K562 (cell line): ENCODE data around the gene IRF4. TPM values are rescaled to one million over a fixed set of nuclear protein-coding genes. Genes with fewer than 3 reads are reported as not detected.

ENCODE experiments used
- ATAC-seq: fragments of 200-7000 bp; cut with Tn5 transposase; 3 replicates; pipeline ENCODE4 v1.9.1; 2020; ENCODE audit warnings: moderate library complexity
- BruUV-seq: library from RNA; stranded (reverse); fragments of 400-500 nt; replicated peaks from 2 replicates; lab custom pipeline; 2021; lab: Mats Ljungman, UMichigan
- CTCF ChIA-PET: fragments of 300-600 bp; formaldehyde crosslinking; extraction: SDS; loops from one replicate; lab custom pipeline; 2021; ENCODE audit warnings: low intra/inter-chr PET ratio; lab: Yijun Ruan, JAX
- POLR2A ChIA-PET: fragments of 300-600, 350-650 bp; sonication (Branson Sonifier 250); formaldehyde crosslinking; extraction: SDS; loops from one replicate; lab custom pipeline; 2021; ENCODE audit warnings: antibody characterized with exemption, inconsistent platforms; lab: Yijun Ruan, JAX
- DNase-seq, 4 experiments: peaks; one replicate each; pipeline versions ENCODE4 v3.0.0 to v3.0.0-alpha.2; 2011 to 2018; ENCODE audit warnings: low spot score in 3 of 4, mixed read lengths in 3 of 4; ENCODE audit errors: extremely low read depth in 1 of 4
- FAIRE-seq: peaks from 2 replicates; lab custom pipeline; 2011; peaks lifted over from hg19 to GRCh38; lab: Jason Lieb, UNC
- H2AFZ ChIP-seq: 2 replicates; pipeline ENCODE4 v1.6.0; 2011; ENCODE audit warnings: low read depth, low read length, control low read depth, inconsistent platforms
- H3K27ac ChIP-seq: fragments of 200-600 bp; 3 replicates; pipeline ENCODE4 v1.8.0; 2011; ENCODE audit warnings: low read depth, mild to moderate bottlenecking, control low read depth, inconsistent platforms, low read length, moderate library complexity, mixed read lengths; ENCODE audit errors: extremely low read depth
- H3K27me3 ChIP-seq, 2 experiments: fragments of 300-600 bp in 1 of 2; 2 replicates in 1 of 2; 3 replicates in 1 of 2; pipeline versions ENCODE4 v1.6.0 to v1.8.0; 2011; ENCODE audit warnings: inconsistent platforms in 2 of 2, low read length in 2 of 2, mild to moderate bottlenecking in 1 of 2, mixed read lengths in 1 of 2, moderate library complexity in 1 of 2; ENCODE audit not compliant: control insufficient read depth in 2 of 2, insufficient read depth in 2 of 2
- H3K36me3 ChIP-seq: fragments of 300-600 bp; 3 replicates; pipeline ENCODE4 v1.8.0; 2011; ENCODE audit warnings: mild to moderate bottlenecking, low read length, inconsistent platforms; ENCODE audit not compliant: control insufficient read depth, insufficient read depth
- H3K4me1 ChIP-seq, 2 experiments: fragments of 200-600 bp in 1 of 2; replicated peaks in 1 of 2; 2 replicates in 1 of 2; 3 replicates in 1 of 2; pipeline versions ENCODE4 v1.5.1 to v1.8.0; 2011; ENCODE audit warnings: inconsistent platforms in 2 of 2, low read length in 2 of 2, mild to moderate bottlenecking in 1 of 2, mixed read lengths in 1 of 2, moderate library complexity in 1 of 2; ENCODE audit not compliant: control insufficient read depth in 2 of 2, insufficient read depth in 2 of 2
- H3K4me2 ChIP-seq: 2 replicates; pipeline ENCODE4 v1.6.1; 2011; ENCODE audit warnings: low read length, control low read depth, inconsistent platforms, mixed read lengths; ENCODE audit not compliant: insufficient read depth
- H3K4me3 ChIP-seq: fragments of 200-600 bp; sonication (generic), shearing (Covaris generic); 2 replicates; pipeline ENCODE4 v1.5.1; 2016; ENCODE audit warnings: control low read depth, inconsistent platforms
- H3K79me2 ChIP-seq: fragments of 200-600 bp; 3 replicates; pipeline ENCODE4 v1.8.0; 2011; ENCODE audit warnings: low read length, inconsistent platforms; ENCODE audit not compliant: control insufficient read depth, insufficient read depth
- H3K9ac ChIP-seq, 2 experiments: 2 replicates each; pipeline versions ENCODE4 v1.6.0 to v1.6.1; 2011; ENCODE audit warnings: low read depth in 2 of 2, low read length in 2 of 2, control low read depth in 1 of 2, inconsistent platforms in 1 of 2, mild to moderate bottlenecking in 1 of 2, mixed read lengths in 1 of 2; ENCODE audit not compliant: insufficient read depth in 1 of 2
- H3K9me1 ChIP-seq: one replicate; pipeline ENCODE4 v1.6.0; 2011; ENCODE audit warnings: inconsistent platforms, mild to moderate bottlenecking, low read length, moderate library complexity; ENCODE audit not compliant: control insufficient read depth, insufficient read depth
- H3K9me3 ChIP-seq: replicated peaks from 2 replicates; pipeline ENCODE4 v1.5.1; 2011; ENCODE audit warnings: low read depth, low read length, inconsistent platforms; ENCODE audit not compliant: control insufficient read depth, insufficient read depth
- H4K20me1 ChIP-seq: replicated peaks from 2 replicates; pipeline ENCODE4 v1.6.1; 2011; ENCODE audit warnings: low read length, inconsistent platforms, mixed read lengths; ENCODE audit not compliant: control insufficient read depth, insufficient read depth
- CBX2 ChIP-seq: fragments of 200-600 bp; sonication (generic); IDR thresholded peaks from one replicate; pipeline ENCODE4 v1.6.1; 2012; ENCODE audit warnings: mild to moderate bottlenecking, low read length, inconsistent platforms; ENCODE audit not compliant: insufficient read depth, poor library complexity, severe bottlenecking
- CBX3 ChIP-seq, 2 experiments: IDR thresholded peaks; 1 replicate in 1 of 2; 2 replicates in 1 of 2; pipeline ENCODE4 v1.6.1; 2012; ENCODE audit warnings: inconsistent platforms in 2 of 2, low read length in 2 of 2, borderline replicate concordance in 1 of 2, control low read depth in 1 of 2
- E2F4 ChIP-seq: sonication (generic); formaldehyde crosslinking; IDR thresholded peaks from 2 replicates; pipeline ENCODE4 v1.8.0; 2022; ENCODE audit warnings: mild to moderate bottlenecking, low read depth, missing genetic modification reagents
- MXI1 ChIP-seq: IDR thresholded peaks from 2 replicates; pipeline ENCODE4 v1.6.1; 2011; ENCODE audit warnings: low read depth, mild to moderate bottlenecking, improper control_type of control experiment, low read length
- ZNF3 ChIP-seq: fragments of 250-450 bp; sonication (Bioruptor Pico); IDR thresholded peaks from 2 replicates; pipeline ENCODE4 v1.5.0; 2021; ENCODE audit warnings: mild to moderate bottlenecking, moderate library complexity
- ZNF592 ChIP-seq: fragments of 450-650 bp; IDR thresholded peaks from 2 replicates; pipeline ENCODE4 v1.6.1; 2017; ENCODE audit warnings: antibody characterized with exemption, mild to moderate bottlenecking
- WGBS: fragments of 100-300 bp; shearing (Covaris generic); methylation state at CpG from one replicate; pipeline ENCODE4 v1.1.6; 2016; ENCODE audit warnings: low coverage, mixed read lengths; ENCODE audit not compliant: insufficient coverage; ENCODE audit errors: missing lambda C conversion rate; 5-methylcytosine and 5-hydroxymethylcytosine counted together
- in situ Hi-C: fragments of 300-500 bp; cut with MboI; formaldehyde crosslinking; loops from 4 replicates; pipeline ENCODE4 v1.15.0; 2018; ENCODE audit warnings: inconsistent platforms, mixed read lengths
- intact Hi-C: fragments of 100-400 bp; cut with micrococcal nuclease; formaldehyde crosslinking; loops from 2 replicates; pipeline ENCODE4 v1.14.2; 2022
- polyA plus RNA-seq, 8 experiments: library from polyadenylated mRNA; depleted of rRNA in 4 of 8; stranded (reverse) in 5 of 8; unstranded in 3 of 8; fragments of >200 nt; fragmentation: Nextera tagmentation in 2 of 8; fragmentation: Illumina TruSeq in 1 of 8; extraction: Ambion mirVana in 2 of 8; extraction: Trizol in 1 of 8; gene quantifications; 2 replicates each; pipeline versions ENCODE4 v1.2.1 to v1.2.3, GENCODE V29; 2011 to 2014; ENCODE audit warnings: inconsistent platforms in 1 of 8, missing spikeins in 1 of 8
- total RNA-seq, 7 experiments: library from RNA; depleted of rRNA in 6 of 7; stranded (reverse); fragments of >200 nt in 6 of 7; fragmentation: Illumina TruSeq in 2 of 7; extraction: Trizol in 2 of 7; gene quantifications; 2 replicates each; pipeline versions ENCODE4 v1.2.1 to v1.2.3, GENCODE V29; 2011 to 2021; ENCODE audit warnings: low replicate concordance in 1 of 7
- TF ChIP-seq, protein P1 (sequence below), 2 experiments: IDR thresholded peaks; 2 replicates each; pipeline ENCODE4 v1.6.1; 2011; ENCODE audit warnings: borderline replicate concordance in 1 of 2, control low read depth in 1 of 2, low read depth in 1 of 2, low read length in 1 of 2, mild to moderate bottlenecking in 1 of 2, mixed read lengths in 1 of 2, moderate library complexity in 1 of 2; ENCODE audit not compliant: insufficient read depth in 1 of 2, insufficient read length in 1 of 2, poor library complexity in 1 of 2, severe bottlenecking in 1 of 2; ENCODE audit errors: extremely low read depth in 1 of 2

Gene IRF4
- total and polyA plus RNA-seq, 9 of the 15 experiments (the other 6 are each of a cell fraction or from before 2014, with no cell fraction given), result 0.05 to 0.33 (median 0.09) TPM; not detected in 6

DNA sequence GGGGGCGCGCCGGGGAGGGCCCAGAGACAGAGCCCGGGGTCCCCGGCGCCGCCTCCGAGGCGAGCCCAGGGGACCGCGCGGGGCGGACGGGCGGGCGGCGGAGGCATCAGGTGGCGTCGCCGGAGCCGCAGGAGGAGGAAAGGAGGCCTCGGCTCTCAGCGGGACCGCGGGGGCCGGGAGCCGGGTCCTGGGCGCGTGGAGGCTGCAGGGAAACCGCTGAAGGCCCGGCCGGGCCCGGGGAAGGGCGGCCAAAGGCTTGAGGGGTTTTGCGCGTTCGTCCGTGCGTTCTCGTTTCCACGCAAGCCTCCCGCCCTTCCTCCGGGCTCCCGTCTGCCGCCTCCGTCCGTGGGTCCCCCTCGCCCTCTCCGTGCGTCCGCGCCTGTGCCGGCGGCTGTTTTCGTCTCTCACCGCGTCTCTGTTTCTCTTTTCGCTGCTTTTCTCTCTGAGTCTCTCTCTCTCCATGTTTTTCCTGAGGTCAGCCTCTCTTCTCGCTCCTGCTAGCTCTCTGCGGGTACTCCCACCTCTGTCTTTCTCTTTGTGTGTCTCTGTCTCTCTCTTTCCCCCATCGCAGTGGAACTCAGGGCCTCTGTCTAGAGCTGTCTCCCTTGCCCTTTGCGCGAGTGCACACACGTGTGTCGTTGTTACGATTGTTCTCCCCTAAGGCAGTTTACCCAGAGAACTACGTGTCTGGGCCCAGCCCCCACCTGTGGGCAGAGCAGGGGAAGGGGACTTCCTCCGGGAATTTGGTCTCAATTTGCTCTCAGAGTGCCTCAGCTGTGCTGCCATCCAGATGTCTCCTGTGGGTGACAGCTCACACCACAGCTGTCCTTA is 2.1 kb downstream of the IRF4 start:
- Histone ChIP-seq H3K9me1 (no peaks in the 10 kb centered on the region), H3K9ac (no peak overlapping the region), H3K4me2 (no peak overlapping the region)
- intact Hi-C loops, result no loop called here
- POLR2A ChIA-PET, result interaction anchor here (0.9 to 1.0 kb wide), 2 partner anchors 9 to 198 kb away, joined by 3 to 4 read pairs; no protein-coding TSS in a partner anchor
- no peak for TF ChIP-seq CBX2
- TF ChIP-seq MXI1, result no peak
- TF ChIP-seq, protein P1, sequence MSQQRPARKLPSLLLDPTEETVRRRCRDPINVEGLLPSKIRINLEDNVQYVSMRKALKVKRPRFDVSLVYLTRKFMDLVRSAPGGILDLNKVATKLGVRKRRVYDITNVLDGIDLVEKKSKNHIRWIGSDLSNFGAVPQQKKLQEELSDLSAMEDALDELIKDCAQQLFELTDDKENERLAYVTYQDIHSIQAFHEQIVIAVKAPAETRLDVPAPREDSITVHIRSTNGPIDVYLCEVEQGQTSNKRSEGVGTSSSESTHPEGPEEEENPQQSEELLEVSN (IDR thresholded peaks at IDR 0.05; ENCODE audit: borderline replicate concordance in 1 of 2, extremely low read depth in 1 of 2, insufficient read depth in 1 of 2, insufficient read length in 1 of 2, low read depth in 1 of 2, low read length in 1 of 2, poor library complexity in 1 of 2, severe bottlenecking in 1 of 2), result no peak
- no peak for TF ChIP-seq E2F4 (CRISPR knock-in tag)
- TF ChIP-seq ZNF3 (CRISPR knock-in tag), result no peak
- TF ChIP-seq CBX3 (IDR thresholded peaks at IDR 0.05; ENCODE audit: borderline replicate concordance in 1 of 2, low read length in 2 of 2), result no peak
- no peak for TF ChIP-seq ZNF592
- TF ChIP-seq, all 486 proteins: peak for 0
- H3K9me3 ChIP-seq, result no peaks in the 10 kb centered on the region; the same call in 1 of the 2 replicates
- H3K36me3 ChIP-seq, result no peaks in the 10 kb centered on the region
- H3K79me2 ChIP-seq, result no peaks in the 10 kb centered on the region
- in situ Hi-C loops, result no loop called here
- H2AFZ ChIP-seq, result no peak overlapping the region
- H3K27ac ChIP-seq, result no peak overlapping the region
- CTCF ChIA-PET, result interaction anchor here (0.7 kb wide), 1 partner anchor 1058 kb away, joined by 4 read pairs; no protein-coding TSS in a partner anchor
- WGBS, result 9% methylated on average over 54 of the region's 68 CpGs
- H3K4me1 ChIP-seq, result peaks cover 0 to 7% of the 10 kb centered on the region in 2 experiments; a peak in 1 of 5 replicates
- FAIRE-seq, result no peak
- peaks cover 45 to 64% of the 10 kb centered on the region in 2 experiments for H3K27me3 ChIP-seq
- DNase-seq, result no peak
- H4K20me1 ChIP-seq, result no peaks in the 10 kb centered on the region; the same call in none of the 2 replicates
- no peak for ATAC-seq
- no TSS peak for BruUV-seq
- no peak overlapping the region for H3K4me3 ChIP-seq
